ENCODE data around the gene HSPA4L. TPM values are rescaled to one million over a fixed set of nuclear protein-coding genes. Genes with fewer than 3 reads are reported as not detected.

The HSPA4L gene
- total and polyA plus RNA-seq, 2 of the 4 experiments (the other 2 are of a cell fraction): 0.84 to 2.3 TPM

DNA sequence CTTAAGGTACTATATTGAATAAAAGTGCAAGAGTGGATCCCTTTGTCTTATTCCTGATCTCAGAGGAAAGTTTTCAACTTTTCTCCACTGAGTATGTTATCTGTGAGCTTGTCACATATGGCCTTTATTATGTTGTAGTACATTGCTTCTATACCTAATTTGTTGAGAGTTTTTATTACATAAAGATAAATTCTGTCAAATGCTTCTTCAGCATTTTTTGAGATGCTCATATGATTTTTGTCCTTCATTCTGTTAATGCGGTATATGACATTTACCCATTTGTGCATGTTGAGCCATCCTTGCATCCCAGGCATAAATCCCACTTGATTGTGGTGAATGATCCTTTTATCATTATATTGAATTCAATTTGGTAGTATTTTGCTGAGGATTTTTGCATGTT, 40.9 kb upstream of the HSPA4L start:
- Histone ChIP-seq H4K91ac (ENCODE audit: insufficient read depth, low read depth, low read length) (no peak overlapping the region), H4K20me1 (ENCODE audit: insufficient read depth, low read length) (no peaks in the 10 kb centered on the region), H2BK120ac (ENCODE audit: low read depth, low read length) (no peak overlapping the region), H3K14ac (replicated peaks; ENCODE audit: low read depth, low read length) (no peak overlapping the region), H3K9ac (ENCODE audit: low read depth, low read length) (no peak overlapping the region), H3K23ac (ENCODE audit: low read depth, low read length) (no peak overlapping the region), H4K8ac (ENCODE audit: low read depth in 2 of 2, low read length in 2 of 2) (no peak overlapping the region), H2AFZ (replicated peaks; ENCODE audit: low read length, poor library complexity) (no peak overlapping the region), H2AK5ac (ENCODE audit: low read depth, low read length) (no peak overlapping the region), H3K27me3 (ENCODE audit: control insufficient read depth, insufficient read depth, low read length) (peaks cover 4% of the 10 kb centered on the region), H3K4ac (ENCODE audit: low read depth, low read length) (no peak overlapping the region), H3K9me1 (ENCODE audit: insufficient read depth, low read length) (no peaks in the 10 kb centered on the region), H2BK20ac (ENCODE audit: low read depth, low read length) (no peak overlapping the region), H3K56ac (ENCODE audit: extremely low read depth, insufficient read depth, low read length) (no peak overlapping the region), H3K79me1 (ENCODE audit: low read depth in 1 of 2, low read length in 2 of 2) (no peaks in the 10 kb centered on the region), H3K18ac (ENCODE audit: low read depth, low read length) (no peak overlapping the region), H3K4me2 (ENCODE audit: low read depth, low read length) (no peak overlapping the region), H3K9me3 (ENCODE audit: control insufficient read depth, insufficient read depth, low read length) (peaks cover 5% of the 10 kb centered on the region; the same call in 1 of the 2 replicates), H2AK9ac (replicated peaks; ENCODE audit: low read depth, low read length, poor library complexity) (no peak overlapping the region), H2BK5ac (ENCODE audit: low read depth, low read length, poor library complexity, severe bottlenecking) (no peak overlapping the region), H2BK15ac (ENCODE audit: low read depth, low read length) (no peak overlapping the region), H4K5ac (ENCODE audit: low read depth, low read length) (no peak overlapping the region), H3K4me1 (ENCODE audit: control insufficient read depth, insufficient read depth, low read length) (no peaks in the 10 kb centered on the region), H3K27ac (ENCODE audit: insufficient read depth, low read length) (no peak overlapping the region), H3K36me3 (ENCODE audit: control insufficient read depth, insufficient read depth, low read length) (no peaks in the 10 kb centered on the region), H3K4me3 (ENCODE audit: insufficient read depth, low read depth, low read length) (no peak overlapping the region)
- WGBS, 2 experiments (ENCODE audit: extremely low coverage in 2 of 2, insufficient read length in 1 of 2): no CpG with 5 or more reads among the region's 1 CpG
- dilution Hi-C loops (cut with HindIII; ENCODE audit: low sequenced_read_pairs, unreplicated experiment) (no loop called here), intact Hi-C loops (cut with micrococcal nuclease) (no loop called here), in situ Hi-C loops (cut with MboI; ENCODE audit: low sequenced_read_pairs) (no loop called here)
- BruUV-seq (replicated peaks): no TSS peak
- DNase-seq: no peak
- ChIA-PET POLR2A (ENCODE audit: unreplicated experiment) (no interaction called here), CTCF (no interaction called here)
- TF ChIP-seq MAFK (IDR thresholded peaks at IDR 0.05; ENCODE audit: low read depth, low read length): peak; percentile 44
- TF ChIP-seq CEBPB (IDR thresholded peaks at IDR 0.05; ENCODE audit: low read depth, low read length): no peak
- no peak for TF ChIP-seq POLR2A (IDR thresholded peaks at IDR 0.05; ENCODE audit: low read depth, low read length)
- TF ChIP-seq RFX5 (IDR thresholded peaks at IDR 0.05; ENCODE audit: low read depth, low read length): no peak
- TF ChIP-seq, protein P1, sequence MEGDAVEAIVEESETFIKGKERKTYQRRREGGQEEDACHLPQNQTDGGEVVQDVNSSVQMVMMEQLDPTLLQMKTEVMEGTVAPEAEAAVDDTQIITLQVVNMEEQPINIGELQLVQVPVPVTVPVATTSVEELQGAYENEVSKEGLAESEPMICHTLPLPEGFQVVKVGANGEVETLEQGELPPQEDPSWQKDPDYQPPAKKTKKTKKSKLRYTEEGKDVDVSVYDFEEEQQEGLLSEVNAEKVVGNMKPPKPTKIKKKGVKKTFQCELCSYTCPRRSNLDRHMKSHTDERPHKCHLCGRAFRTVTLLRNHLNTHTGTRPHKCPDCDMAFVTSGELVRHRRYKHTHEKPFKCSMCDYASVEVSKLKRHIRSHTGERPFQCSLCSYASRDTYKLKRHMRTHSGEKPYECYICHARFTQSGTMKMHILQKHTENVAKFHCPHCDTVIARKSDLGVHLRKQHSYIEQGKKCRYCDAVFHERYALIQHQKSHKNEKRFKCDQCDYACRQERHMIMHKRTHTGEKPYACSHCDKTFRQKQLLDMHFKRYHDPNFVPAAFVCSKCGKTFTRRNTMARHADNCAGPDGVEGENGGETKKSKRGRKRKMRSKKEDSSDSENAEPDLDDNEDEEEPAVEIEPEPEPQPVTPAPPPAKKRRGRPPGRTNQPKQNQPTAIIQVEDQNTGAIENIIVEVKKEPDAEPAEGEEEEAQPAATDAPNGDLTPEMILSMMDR (conservative IDR thresholded peaks at IDR 0.05; ENCODE audit: low read depth, low read length): no peak
- TF ChIP-seq CHD1 (IDR thresholded peaks at IDR 0.05; ENCODE audit: low read depth, low read length): no peak
- ATAC-seq (ENCODE audit: low read depth): no peak
